ENCODE results near the gene KANK2.

Gene KANK2

DNA sequence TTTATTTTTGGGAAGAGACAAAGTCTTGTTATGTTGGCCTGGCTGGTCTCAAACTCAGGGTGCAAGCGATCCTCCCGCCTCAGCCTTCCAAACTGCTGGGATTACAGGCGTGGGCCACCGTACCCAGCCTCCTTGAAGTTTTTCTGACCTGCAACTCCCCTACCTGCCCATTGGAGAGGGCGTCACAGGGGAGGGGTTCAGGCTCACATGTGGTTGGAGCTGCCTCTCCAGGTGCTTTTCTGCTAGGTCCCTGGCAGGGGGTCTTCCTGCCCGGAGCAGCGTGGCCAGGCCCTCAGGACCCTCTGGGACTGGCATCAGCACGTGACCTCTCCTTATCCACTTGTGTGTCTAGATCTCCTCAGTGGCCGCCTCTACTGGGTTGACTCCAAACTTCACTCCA is 80.8 kb downstream of the KANK2 start:
- no peak overlapping the region for H3K4me3 ChIP-seq (ENCODE audit: low read depth in 1 of 5, low read length in 5 of 5)
- H3K27me3 ChIP-seq (ENCODE audit: control insufficient read depth in 5 of 5, insufficient read depth in 4 of 5, low read length in 5 of 5) = no peaks in the 10 kb centered on the region
- H3K9me3 ChIP-seq (ENCODE audit: control insufficient read depth in 5 of 5, low read length in 5 of 5) = no peaks in the 10 kb centered on the region
- H3K9ac ChIP-seq (ENCODE audit: low read length in 5 of 5) = no peak overlapping the region
- H3K36me3 ChIP-seq (ENCODE audit: control insufficient read depth in 5 of 5, insufficient read depth in 5 of 5, low read length in 5 of 5) = peaks cover 0 to 92% (median 82%) of the 10 kb centered on the region in 5 donors
- H3K4me1 ChIP-seq (ENCODE audit: control insufficient read depth in 5 of 5, insufficient read depth in 5 of 5, low read length in 5 of 5) = no peaks in the 10 kb centered on the region
- H3K27ac ChIP-seq (ENCODE audit: low read depth, low read length) = no peak overlapping the region

DNA sequence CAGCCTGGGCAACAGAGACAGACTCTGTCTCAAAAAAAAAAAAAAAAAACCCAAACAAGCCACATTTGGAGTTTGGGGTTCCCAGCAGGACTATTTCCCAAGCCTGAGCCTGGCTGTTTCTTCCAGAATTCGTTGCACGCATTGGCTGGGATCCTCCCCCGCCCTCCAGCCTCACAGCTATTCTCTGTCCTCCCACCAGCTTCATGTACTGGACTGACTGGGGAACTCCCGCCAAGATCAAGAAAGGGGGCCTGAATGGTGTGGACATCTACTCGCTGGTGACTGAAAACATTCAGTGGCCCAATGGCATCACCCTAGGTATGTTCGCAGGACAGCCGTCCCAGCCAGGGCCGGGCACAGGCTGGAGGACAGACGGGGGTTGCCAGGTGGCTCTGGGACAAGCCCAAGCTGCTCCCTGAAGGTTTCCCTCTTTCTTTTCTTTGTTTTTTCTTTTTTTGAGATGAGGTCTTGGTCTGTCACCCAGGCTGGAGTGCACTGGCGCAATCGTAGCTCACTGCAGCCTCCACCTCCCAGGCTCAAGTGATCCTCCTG is 81.4 kb downstream of the KANK2 start:
- Histone ChIP-seq H3K27me3 (ENCODE audit: control insufficient read depth in 5 of 5, insufficient read depth in 4 of 5, low read length in 5 of 5) (no peaks in the 10 kb centered on the region), H3K27ac (ENCODE audit: low read depth, low read length) (no peak overlapping the region), H3K36me3 (ENCODE audit: control insufficient read depth in 5 of 5, insufficient read depth in 5 of 5, low read length in 5 of 5) (peaks cover 0 to 93% (median 83%) of the 10 kb centered on the region in 5 donors), H3K9me3 (ENCODE audit: control insufficient read depth in 5 of 5, low read length in 5 of 5) (no peaks in the 10 kb centered on the region), H3K4me3 (ENCODE audit: low read depth in 1 of 5, low read length in 5 of 5) (no peak overlapping the region), H3K4me1 (ENCODE audit: control insufficient read depth in 5 of 5, insufficient read depth in 5 of 5, low read length in 5 of 5) (no peaks in the 10 kb centered on the region), H3K9ac (ENCODE audit: low read length in 5 of 5) (no peak overlapping the region)

DNA sequence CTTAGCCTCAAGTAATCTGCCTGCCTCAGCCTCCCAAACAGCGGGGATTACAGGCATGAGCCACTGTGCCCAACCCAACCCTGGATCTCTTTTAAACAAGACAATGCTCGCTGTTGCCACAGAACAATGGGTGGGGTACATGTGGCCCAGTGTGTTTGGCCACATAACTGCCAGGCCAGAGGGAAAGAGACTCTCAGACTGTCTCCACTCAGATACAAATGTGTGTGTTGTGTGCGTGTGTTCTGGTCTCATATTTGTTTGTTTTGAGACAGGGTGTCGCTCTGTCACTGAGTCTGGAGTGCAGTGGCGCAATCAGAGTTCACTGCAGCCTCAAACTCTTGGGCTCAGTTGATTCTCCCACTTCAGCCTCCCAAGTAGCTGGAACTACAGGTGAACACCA is 82.3 kb downstream of the KANK2 start:
- peaks cover 0 to 93% (median 81%) of the 10 kb centered on the region in 5 donors for H3K36me3 ChIP-seq (ENCODE audit: control insufficient read depth in 5 of 5, insufficient read depth in 5 of 5, low read length in 5 of 5)
- H3K9ac ChIP-seq (ENCODE audit: low read length in 5 of 5) = no peak overlapping the region
- no peaks in the 10 kb centered on the region for H3K4me1 ChIP-seq (ENCODE audit: control insufficient read depth in 5 of 5, insufficient read depth in 5 of 5, low read length in 5 of 5)
- H3K27me3 ChIP-seq (ENCODE audit: control insufficient read depth in 5 of 5, insufficient read depth in 4 of 5, low read length in 5 of 5) = no peaks in the 10 kb centered on the region
- H3K9me3 ChIP-seq (ENCODE audit: control insufficient read depth in 5 of 5, low read length in 5 of 5) = no peaks in the 10 kb centered on the region
- no peak overlapping the region for H3K27ac ChIP-seq (ENCODE audit: low read depth, low read length)
- H3K4me3 ChIP-seq (ENCODE audit: low read depth in 1 of 5, low read length in 5 of 5) = no peak overlapping the region

All from subcutaneous abdominal adipose tissue (tissue), 5 donors.